ENCODE measurements around the gene SMIM43.
A peak's percentile ranks its signal among the peaks of the same experiment; 100 is the strongest.
"Not testable (repeated sequence)": the region's sequence is repeated elsewhere in the genome, so short reads cannot be mapped to it uniquely, and the experiment has no call there.

Gene SMIM43

DNA sequence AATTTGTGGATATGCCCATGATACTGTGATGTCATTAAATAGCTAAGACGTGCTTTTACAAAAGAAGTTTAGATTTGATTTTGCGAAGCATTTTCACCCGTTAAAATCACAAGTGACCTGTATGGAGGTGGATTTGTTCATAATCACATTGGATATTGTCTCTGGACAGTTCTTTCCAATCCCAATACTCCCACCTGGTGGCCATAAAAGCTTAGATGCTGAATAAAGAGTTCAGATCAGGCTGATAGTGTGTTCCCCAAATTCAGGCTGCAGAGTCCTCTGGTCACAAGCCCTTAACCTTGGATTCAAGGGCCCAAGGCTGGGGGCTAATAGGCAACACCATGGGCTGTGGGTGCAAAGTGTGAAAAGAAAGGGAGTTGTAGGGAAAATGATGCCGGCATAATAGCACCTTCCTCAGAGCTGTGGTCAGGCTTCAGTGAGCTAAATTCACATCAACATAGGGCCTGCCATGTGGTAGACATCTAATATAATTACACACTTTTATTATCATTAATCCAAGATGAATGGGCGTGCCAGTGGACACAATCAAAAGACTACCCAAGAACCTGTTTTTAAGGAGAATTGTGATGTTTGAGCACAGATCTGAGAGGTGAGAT, 28.1 kb downstream of the SMIM43 start:
- no peak for DNase-seq (ENCODE audit: low read depth, low spot score)

DNA sequence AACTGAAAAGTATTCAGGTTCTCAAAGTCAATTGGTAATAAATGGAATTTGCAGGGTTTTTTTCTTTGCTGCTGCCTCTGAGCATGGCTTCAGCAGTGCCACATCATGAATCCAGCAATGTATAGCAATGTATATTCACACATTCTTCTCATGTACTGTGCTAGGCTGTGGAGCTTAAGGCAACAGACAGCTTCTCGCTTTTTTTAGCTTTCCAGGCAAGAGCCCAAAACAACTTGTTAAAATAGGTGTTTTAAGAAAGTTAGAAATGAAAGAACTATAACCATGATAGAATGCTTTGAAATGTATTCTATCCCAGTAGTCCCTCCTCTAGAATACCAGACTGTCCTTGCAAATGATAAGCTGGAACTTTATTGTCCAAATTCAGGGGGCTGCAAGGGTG, 30.4 kb downstream of the SMIM43 start:
- DNase-seq (ENCODE audit: low read depth, low spot score): no peak

DNA sequence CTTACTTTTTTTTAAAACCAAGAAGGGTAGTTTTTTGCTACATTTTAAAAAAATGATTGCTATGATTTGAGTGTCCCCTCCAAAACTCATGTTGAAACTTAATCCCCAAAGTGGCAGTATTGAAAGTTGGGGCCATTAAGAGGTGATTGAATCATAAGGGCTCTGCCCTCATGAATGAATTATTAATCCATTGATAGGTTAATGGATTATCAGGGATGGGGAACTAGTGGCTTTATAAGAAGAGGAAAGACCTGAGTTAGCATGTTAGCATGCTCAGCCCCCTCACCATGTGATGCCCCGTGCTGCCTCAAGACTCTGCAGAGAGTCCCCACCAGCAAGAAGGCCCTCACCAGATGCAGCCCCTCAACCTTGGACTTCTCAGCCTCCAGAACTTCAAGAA, 31.0 kb downstream of the SMIM43 start:
- DNase-seq (ENCODE audit: low read depth, low spot score): no peak

DNA sequence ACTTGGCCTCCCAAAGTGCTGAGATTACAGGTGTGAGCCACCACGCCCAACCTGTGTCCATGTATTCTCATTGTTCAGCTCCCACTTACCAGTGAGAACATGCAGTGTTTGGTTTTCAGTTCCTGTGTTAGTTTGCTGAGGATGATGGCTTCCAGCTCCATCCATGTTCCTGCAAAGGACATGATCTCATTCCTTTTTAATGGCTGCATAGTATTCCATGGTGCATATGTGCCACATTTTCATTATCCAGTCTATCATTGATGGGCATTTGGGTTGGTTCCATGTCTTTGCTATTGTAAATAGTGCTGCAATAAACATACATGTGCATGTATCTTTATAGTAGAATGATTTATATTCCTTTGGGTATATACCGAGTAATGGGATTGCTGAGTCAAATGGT, 35.2 kb downstream of the SMIM43 start:
- not testable (repeated sequence) for DNase-seq (ENCODE audit: low read depth, low spot score)

DNA sequence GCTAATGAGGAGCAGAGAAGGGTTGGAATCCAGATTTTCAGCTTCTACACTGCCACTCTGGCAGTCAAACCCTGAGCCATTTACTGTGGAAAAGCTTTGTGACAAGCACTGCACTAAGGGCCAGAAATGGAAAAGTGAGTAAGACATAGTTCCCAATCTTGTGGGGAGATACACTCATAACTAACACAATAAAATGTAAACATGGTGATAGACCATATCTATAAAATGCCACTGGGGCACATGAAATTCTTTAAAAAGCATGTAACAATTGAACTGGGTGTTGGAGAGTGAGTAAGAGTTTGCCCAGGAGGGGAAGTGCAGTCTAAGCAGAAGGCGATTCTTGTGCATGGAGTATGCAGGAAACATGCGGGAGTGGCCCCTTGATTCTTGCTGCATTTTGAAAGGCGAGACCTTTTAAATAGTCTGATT, 36.2 kb downstream of the SMIM43 start:
- no peak for DNase-seq (ENCODE audit: low read depth, low spot score)

DNA sequence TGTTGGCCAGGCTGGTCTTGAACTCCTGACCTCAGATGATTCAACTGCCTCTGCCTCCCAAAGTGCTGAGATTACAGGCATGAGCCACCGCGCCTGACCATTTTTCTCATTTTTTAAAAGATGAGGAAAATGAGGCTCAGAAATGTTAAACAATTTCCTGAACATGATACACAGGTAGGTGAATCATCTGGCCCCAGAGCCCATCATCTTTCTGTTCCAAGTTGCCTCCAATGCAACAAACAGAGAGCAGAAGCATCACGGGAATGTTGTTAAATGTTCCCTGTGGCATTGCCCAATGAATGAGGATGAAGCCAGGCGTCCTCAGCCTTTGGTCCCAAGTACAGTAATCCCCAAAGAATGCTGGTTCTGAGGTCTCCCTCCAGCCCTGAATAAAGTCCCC, 36.9 kb downstream of the SMIM43 start:
- no peak for DNase-seq (ENCODE audit: low read depth, low spot score)

DNA sequence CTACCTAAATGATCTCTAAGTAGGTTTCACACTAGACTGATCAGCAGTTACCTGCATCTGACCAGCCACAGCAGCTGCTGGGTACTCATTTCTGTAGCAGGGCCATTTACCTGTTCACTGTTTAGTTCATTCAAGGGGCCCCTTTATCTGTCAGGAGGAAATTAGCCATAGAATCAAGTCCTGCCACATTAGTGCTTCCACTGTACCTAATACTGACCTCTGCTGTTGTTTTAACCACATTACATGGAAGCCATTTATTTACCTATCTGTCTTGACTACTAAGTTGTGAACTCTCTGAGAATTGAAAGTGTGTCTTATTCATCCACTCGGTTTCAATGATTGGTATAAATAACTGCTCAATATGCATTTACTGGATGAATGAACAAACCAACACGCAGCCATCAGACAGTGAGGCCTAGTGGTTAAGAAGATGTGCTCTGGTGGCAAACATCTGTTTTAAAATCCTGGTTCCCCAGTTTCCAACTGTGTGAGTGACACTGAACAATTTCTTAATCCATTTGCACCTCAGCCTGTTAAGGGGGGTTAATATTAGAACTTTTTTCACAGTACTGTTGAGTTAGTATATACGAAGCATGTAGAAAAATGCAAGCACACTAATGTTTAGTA, 38.2 kb downstream of the SMIM43 start:
- DNase-seq (ENCODE audit: low read depth, low spot score): no peak

DNA sequence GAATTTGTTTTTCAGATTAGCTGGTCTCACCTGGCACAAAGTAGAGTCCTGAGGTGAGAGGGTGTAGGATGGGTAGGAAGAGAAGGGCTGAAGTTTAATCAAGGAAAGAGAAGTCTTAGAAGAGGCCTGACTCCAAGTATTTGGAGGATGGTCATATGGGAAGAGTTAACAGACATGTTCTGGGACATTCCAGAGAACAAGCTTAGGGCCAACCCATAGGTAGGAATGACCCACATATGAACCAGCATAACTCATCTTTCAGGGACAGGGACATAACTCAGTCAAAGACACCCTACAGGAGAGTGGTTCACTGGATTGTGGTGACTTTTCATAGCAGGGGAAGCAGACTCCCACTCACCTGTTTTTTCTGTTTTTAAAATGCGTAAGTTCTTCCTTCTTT, 40.3 kb downstream of the SMIM43 start:
- DNase-seq (ENCODE audit: low read depth, low spot score): no peak

DNA sequence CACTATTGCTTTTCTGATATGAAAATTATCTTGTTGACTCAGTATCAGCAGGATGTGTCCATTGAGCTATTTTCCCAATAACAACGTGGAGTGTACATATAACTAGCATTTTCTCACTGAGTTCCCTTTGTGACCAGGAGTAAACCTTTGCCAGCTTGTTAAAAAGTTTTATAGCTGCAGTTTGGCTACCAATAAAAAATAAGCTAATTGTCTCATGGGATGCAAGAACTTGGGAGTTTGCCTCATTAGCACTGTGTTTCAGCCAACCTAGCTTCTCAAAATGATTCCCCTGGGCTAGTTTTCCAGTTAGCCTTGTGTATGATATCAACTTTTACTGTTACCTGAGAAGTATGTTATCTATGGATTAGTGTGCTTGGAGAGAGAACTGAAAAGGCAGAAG, 43.3 kb downstream of the SMIM43 start:
- no peak for DNase-seq (ENCODE audit: low read depth, low spot score)

DNA sequence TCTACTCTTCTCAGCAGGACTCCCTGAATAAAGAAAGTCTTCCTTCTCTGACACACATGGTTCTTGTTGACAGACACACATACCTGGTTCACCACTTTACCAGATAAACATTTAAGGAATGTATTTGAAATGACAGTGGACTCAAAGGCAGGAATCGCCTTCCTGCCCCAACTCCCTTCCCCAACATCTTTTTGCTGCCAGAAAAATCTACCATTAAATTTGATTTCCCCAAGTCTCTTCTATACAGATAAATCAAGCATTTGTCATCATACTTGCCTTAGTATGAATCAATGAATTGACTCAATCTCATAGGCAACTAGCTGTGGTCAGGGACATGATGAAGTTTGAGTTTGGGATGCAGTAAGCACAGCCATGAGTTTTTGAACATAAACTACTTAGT, 44.9 kb downstream of the SMIM43 start:
- no peak for DNase-seq (ENCODE audit: low read depth, low spot score)

DNA sequence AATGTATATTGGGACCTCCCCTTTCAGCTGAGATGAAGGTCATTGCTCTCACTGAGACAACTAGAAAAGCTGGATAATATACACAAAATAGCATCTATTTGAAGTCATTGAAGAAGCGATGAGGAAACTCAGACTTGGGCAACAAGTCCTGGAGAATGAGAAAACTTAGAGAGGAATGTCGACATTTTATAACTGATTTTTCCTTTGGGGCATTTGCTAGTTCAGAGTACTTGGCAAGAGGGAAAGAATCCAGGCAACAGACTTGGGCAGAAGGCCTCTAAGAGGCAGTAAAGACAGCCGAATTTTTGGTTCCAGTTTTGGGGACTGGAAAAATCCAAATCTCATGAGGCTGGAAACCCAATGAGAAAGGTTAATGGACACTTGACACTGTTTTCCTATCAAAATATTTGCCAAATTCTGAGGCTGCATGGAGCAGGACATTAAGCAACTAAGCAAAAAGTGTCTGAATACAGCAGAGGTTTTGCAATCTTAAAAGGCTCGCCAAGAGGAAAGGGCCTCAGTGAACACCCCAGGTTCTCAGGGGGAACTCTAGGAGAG, 47.2 kb downstream of the SMIM43 start:
- no peak for DNase-seq (ENCODE audit: low read depth, low spot score)

DNA sequence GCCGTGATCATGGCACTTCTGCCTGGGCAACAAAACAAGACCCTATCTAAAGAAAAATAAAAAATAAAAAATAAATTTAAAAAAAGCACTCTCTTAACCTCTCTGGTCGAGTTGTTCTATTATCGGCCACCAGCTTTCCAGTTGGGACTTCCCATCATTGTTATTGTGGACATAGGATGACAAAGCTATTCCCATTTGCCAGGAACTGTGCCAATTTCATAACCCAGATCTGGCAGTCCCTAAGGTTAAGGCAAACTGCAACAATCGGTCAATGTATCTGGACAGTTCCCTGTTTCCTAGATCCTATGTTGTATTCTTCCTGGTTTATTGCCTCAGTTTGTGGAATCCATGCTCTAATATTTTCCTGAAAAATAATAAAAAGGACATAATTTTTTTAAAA, 50.4 kb downstream of the SMIM43 start:
- DNase-seq (ENCODE audit: low read depth, low spot score): no peak

DNA sequence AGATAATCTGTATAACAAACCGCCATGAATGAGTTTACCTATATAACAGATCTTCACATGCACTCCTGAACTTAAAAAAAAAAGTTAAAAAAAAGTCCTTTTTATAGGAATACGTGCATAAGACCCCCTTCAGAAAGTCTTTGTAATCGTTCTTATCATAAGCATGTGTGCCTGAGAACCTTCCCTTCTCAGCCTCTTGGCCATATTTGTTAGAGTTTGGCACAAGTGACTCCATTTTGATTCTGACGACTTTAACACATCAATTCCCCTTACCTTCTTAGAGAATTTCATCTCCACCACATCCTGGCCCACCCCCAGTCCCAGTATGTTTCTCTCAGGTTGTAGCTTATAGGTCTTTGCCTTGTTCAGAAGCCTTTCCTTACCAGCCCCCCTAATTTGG, 52.2 kb downstream of the SMIM43 start:
- no peak for DNase-seq (ENCODE audit: low read depth, low spot score)

DNA sequence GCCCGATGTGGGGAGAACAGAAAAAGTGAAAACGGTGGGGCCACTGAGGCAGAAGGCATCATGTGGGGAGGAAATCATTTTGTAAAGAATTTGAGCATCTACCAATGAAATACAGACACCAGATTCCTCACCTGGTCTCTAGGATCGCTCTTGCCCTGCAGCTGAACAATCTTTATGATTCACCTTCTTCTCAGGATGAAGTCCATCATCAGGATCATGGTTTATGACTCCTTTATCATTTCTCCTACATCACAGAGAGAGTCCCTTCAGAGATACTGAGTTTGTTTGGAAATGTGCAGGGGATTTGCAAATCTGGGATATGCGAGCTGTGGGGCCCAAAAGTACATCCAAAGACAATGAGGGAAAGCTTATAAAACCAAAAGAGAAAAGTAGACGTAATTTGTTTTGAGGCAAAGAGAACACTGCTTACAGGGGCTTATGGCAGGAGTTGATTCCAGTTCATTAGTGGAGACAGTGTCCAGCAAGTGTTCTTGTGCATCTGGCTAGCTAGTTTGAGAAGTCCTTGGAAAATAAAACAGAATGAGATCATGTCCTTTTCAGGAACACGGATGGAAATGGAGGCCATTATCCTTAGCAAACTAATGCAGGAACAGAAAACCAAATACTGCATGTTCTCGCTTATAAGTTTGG, 52.8 kb downstream of the SMIM43 start:
- no peak for DNase-seq (ENCODE audit: low read depth, low spot score)

DNA sequence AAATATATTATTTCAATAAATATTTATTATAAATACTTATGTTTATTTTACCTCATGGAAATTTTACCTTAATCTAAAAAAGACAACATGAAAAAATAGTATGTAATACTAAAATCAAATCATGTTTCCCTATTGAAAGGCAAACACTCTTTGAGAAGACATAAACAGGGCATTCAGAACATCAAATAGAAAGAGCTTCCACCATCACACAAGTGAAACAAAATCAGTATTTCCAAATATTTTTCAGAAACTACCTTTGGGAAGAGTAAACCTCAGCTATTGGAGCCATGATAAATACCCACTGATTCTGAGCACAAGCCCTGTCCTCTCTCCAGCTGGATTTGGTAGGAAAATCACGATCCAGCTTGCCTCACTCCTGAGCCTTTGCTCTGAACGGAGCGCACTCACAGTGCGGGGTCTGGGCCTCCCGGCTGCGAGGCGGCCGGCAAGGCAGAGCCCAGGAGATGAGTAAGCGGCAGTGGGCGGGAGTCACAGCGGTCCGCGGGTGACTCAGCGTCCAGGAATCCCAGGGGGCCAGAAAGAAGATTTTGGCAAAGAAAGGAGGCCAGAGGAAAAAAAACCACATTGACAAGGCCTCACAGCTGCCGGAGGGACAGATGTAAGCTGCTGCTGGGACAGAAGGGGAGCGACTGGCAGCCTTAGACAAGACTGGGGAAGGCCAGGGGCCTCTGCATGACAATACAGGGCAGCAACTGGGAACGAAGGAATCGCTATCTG, 53.5 kb downstream of the SMIM43 start:
- peak; percentile 88 for DNase-seq (ENCODE audit: low read depth, low spot score)

DNA sequence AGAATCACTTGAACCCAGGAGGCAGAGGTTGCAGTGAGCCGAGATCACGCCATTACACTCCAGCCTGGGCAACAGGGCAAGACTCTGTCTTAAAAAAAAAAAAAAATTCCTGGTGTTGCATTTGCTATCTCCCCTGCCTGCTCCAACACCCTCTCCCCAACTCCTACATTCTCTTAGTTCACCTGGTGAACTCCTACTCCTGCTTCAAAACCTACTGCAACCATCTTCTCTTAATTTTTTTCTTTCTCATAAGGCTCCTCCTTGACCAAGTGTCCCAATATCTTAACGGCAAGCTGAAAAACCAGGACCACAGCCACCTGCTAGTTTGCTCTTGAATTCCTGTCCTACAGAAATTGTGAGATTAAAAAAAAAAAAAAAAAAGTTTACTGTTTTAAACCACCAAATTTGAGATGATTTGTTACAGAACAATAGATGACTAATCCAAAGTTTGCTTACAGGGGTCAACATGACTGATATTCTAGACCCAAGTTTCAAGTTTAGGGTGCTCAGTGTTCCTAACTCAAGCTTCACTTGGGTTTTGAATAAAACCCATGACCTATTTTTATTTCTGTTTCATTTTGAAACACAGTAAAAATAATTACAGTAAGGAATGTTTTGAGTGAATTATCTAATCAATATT, 55.1 kb downstream of the SMIM43 start:
- DNase-seq (ENCODE audit: low read depth, low spot score): no peak

All from brain pericyte (primary cell).